Measurements from ENCODE around the gene FERMT2.
A peak's percentile ranks its signal among the peaks of the same experiment; 100 is the strongest.
"Not testable (repeated sequence)": the region's sequence is repeated elsewhere in the genome, so short reads cannot be mapped to it uniquely, and the experiment has no call there.

Gene FERMT2

DNA sequence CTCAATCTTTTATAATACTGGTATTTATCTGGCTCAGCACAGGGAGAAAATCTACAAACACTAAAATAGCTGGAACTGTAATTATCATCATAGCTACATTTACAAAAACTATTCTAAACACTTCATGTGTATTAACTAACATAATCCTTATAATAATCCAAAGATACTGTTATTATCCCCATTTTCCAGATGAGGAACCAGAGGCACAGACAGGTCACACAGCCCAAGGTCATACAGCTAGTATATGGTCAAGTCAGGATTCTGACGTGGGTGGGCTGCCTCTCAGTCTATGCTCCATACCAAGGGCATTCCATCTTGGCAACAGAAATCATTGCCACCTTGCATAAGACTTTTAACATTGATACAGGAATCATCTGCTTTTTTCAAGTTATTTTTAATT, 11.4 kb downstream of the FERMT2 start:
- no peak for DNase-seq

DNA sequence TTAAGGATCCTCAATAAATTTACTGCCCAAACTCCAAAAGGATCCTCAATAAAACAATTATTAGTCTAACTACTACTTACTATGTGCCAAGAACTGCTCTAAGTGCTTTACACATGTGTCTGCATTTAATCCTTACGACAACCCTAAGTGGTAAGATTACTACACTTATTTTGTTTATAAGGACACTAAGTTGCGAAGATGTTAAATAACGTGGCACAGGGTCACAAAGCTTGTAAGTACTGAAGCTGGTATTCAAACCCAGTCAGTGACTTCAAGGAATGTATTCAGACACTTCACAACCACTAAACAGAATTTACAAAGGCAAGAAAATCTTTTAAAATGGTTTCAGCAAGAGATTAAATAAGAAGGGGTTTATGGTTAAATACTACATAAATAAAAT, 13.0 kb downstream of the FERMT2 start:
- DNase-seq, result no peak

DNA sequence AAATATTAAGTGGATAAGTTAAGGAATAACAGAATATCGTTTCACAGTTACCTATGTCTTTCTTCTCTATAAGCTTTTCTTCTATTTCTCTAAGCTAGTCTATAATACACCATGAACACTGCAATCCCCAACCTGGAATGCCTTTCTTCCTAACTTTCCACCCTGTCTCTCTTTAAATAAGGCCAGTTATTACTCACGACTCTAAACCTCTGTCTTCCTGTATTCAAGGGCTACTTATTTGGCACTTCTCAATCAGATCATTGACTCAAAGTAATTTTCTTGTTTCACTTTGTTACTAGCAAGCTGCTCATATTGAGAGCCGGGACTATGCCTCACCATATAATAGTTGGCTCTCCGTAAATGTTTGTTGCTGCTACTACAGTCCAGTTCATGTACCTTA, 13.5 kb downstream of the FERMT2 start:
- DNase-seq, result no peak

DNA sequence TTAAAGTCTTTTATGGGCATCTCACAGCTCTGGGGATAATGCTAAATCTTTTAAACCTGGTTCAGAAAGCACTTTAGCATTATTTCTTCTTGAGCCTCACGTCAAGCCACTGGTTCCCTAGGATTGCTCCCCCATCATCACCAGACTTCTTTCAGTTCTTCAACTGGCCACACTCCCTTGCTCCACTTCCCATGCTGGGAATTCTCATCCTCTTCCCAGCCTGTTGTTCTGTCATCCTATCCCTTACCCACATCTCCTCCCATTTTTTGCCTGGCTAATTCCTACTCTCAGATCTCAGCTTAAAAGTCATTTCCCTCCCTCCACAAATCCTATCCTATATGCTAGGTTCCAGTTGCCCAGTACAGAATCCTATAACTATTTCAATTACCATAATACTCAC, 14.4 kb downstream of the FERMT2 start:
- DNase-seq, result no peak

DNA sequence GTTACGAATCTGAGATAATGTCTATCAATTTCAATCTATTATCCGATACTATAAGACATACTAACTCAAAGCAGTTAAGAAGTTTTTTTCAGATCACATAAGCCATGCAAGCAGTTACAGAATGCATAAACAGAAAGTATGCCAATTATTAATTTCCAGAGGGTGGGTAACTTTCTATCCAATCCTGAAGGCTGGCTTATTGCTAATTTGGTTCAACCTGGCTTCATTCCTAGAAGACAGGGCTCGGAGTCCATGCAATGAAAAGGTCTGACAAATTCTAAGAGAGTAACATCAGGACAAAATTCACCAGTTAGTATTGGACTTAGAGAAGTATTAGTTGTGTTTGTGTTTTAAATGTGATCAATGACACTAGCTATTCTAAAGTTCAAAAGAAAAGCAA, 15.0 kb downstream of the FERMT2 start:
- DNase-seq, result no peak

DNA sequence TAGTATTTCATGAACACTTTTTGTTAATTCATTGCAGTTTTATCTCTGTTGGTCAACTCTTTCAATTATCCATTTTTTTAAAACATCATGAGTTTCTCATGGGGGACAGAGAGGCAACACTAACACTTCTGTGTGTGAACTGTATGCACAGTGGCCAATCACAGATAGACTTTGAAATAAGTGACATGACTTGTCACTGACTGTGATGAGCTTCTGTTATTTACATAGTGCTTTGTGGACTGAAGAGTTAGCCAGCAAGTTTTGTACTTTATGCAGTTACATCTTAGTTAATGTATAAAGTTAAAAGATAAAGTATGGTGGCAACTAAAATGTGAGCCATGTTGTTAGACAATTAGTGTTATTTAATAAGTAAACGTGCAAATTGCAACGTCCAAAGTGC, 16.1 kb downstream of the FERMT2 start:
- DNase-seq, result no peak

DNA sequence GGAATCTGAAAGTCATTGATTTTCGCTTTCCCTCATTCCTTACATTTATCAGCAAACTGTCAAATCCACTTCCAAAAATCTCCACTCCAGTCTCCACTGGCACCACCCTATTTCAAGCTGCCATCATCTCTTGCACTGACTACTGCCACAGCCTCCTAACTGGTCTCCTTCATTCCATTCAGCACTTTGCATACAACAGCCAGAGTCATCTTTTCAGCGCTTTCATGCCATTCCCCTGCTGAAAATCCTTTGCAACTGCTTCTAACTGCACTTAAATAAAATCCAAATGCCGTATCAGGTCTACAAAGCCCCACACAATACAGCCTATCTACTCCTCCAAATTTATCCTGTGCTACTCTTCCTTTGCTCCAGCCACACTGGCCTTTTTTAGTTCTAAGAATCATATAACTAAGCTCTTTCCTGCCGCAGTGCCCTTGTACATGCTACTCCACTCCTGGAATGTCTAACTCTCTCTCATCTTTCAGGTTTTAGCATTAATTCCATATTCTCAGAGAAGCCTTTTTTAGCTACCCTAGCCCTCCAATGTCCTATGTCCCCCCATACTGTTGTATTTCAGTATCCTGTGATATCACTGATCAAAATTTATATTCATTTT, 21.6 kb downstream of the FERMT2 start:
- no peak for DNase-seq

DNA sequence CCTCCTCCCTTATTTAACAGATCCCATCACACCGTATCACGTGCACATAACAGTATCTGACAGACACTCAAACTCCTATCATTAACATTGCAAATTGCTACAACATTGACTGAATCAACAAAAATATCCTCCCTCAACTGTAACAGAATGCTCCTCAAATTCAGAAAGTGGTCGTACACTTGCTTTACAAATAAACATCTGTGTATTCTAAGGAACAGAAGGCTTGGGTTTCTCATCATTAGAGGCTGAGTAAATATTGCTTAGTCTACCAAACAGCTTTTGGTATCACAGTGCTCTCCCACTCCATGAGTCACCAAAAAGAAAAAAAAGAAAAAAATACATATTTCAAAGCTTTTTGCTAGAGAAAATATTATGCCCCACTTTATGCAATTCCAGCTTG, 23.9 kb downstream of the FERMT2 start:
- no peak for DNase-seq

DNA sequence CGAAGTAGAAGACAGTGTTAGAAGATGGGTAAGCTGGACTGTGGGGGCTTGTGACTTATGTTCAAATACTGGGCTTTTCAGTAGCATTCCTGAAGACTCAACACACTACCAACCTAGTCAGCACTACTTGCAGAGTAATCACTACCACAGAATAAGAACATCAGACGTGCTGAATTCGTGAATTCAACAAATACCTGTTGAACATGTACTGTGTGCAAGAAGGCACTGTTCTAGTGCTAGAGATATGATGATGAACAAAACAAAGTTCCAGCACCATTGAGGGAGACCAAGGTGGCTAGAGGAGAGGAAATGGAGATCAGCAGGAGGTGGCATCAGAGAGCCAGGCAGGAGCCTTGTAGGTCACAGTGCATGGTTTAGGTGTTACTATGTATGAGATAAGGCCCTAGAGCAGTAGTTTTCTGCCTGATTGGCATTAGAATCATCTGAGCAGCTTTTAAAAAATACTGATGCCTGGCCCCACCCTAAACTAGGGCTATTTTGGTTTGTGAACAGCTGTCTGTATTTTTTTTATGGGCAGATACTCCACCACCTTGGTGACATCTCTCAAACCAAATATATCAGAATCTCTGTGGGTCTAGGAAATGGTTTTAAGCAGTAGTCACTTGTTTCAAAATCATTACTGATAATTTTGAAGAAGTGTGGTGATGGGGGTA, 26.8 kb downstream of the FERMT2 start:
- peak in 2 of 5 experiments; percentile 21 to 31 for DNase-seq

DNA sequence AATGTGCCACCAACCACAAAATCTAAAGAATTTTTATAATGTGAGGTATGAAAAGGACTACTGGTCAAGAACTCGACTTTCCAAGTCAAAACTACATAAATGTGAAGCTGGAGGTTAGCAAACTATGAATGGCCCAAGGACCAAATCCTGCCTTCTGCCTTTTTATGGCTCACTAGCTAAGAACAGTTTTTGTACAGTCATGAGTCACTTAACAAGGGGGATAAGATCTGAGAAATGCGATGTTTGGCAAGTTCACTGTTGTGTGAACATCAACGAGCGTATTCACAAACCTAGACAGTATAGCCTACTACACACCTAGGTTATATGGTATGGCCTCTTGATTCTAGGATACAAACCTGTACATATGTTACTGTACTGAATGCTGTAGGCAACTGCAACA, 28.2 kb downstream of the FERMT2 start:
- no peak for DNase-seq

DNA sequence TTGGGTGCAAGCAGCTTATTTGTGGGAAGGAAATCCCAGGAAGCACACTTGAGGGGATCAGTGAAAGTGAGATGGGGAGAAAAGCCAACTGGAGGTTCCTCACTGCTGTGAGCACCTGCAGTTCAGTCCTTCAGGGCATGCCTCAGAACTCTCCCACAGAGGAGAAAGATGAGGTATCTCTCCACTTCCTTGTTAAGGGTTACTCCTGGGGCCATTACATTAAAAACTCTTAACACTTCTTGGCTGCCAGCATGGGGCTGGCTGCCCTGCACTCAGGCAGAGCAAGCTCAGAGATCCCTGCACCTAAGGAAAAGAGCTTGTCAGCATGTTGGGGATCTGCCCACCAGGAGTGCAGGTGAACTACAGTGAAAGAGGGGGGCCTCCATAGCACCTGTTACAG, 28.8 kb downstream of the FERMT2 start:
- DNase-seq, result no peak

DNA sequence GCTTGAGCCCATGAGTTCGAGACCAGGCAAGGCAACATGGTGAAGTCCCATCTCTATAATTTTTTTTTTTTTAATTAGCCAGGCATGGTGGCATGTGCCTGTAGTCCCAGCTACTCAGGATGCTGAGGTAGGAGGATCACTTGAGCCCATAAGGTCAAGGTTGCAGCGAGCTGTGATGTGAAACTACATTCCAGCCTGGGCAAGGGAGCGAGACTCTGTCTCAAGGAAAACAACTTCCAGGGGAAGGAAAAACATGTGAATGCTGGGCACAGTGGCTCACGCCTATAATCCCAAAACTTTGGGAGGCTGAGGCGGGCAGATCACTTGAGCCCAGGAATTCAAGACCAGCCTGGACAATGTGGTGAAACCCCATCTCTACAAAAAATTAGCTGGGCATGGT, 30.4 kb downstream of the FERMT2 start:
- not testable (repeated sequence) for DNase-seq

DNA sequence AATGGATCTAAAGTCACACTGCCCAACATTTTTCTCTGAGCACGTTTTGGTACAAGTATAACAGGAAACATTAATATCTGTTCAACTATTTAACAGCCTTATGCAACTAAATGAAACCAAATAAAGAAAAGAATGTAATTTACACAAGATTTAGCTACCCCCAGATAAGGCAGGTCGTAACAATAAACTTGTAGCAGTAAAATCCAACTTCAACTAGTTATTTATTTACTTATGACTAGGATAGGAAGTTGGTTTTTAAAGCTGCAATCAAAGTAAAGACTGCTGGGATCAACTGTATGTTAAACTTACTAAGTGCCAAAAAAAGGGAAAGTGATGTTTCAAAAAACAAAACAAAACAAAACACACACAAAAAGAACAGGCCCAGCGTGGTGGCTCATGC, 30.9 kb downstream of the FERMT2 start:
- DNase-seq, result no peak

DNA sequence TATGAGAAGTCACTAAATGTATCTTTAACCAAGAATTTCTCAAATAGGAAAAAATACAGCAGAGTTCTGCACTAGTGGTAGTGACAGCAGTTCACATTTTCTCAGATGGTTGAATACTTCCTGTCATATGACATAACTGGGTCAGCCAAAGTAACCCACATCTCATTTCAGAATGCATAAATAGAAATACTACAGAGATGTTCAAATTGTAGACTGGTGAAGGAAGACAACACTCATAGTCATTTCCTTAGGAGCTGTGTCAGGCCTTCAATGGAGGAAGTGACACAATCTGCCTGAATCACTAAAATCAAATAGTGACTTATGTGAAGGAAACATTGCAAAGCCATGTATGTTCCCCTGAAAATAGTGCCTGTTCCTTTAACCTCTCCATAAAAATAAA, 32.4 kb downstream of the FERMT2 start:
- peak in 2 of 5 experiments; percentile 76 to 84 for DNase-seq

DNA sequence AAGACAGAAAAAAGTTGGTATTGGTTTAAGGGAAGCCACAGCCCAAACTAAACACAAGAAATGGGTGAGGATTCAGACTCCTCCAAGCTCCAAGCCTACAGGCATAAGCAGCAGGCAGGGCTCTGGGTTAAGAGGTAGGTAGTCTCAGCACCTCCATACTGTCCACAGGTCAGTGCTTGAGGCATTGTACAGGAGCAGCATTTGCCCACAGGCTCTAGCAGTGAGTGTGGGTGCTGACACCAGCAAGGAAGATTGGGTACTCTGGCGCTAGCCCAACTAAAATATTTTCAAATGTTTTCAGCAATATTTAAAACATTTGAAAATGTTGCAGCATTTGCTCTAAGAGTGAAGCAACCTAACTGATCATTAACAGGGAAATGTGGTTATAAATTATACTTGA, 33.1 kb downstream of the FERMT2 start:
- DNase-seq, result no peak

DNA sequence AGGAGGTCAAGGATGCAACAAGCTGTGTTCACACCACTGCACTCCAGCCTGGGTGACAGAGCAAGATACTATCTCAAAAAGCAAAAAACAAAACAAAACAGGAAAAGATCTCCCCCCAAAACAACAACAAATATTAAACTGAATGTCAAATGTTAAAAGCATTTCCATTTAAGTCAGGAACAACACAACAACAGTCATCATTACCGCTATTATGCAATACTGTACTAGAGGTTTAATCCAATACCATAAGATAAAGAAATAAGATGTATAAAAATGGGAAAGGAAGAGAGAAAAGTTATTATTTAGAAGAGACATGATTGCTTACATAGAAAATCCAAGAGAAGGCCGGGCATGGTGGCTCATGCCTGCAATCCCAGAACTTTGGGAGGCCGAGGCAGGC, 36.6 kb downstream of the FERMT2 start:
- no peak for DNase-seq

DNA sequence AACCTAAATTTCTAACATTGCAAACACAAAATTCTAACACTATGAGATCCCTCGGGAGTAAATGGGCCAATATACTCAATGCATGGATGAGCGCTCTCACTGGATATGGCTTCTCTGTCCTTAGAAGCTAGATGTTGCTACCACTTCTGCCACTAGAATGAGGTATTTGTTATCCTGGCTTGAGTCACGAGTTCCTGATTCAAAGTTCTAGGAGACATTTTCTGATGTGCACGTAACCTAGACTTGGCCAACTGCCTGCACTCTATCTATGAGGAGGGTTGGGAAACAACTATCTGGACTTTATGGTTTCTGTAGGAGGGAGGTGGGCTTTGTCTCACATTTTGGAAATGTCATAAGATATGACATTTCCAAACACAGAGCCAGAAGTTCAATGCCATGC, 37.6 kb downstream of the FERMT2 start:
- no peak for DNase-seq

DNA sequence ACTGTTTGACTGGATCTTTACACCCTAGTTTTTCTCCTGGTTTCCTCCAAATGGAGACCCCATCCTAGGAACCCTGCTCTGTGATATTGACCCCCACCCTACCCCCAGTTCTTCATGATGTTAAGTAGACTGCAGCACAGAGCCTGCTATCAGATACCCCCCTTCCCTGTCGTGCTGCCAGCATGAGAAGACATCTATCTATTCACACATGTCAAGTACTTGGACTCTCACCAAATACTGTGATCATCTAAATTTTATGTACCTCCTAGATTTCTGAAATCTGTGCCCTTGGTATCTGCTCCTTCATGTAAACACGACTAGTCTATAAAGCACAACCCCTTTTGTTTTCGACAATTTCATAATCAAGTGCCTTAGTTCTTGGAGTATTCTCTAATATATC, 38.9 kb downstream of the FERMT2 start:
- DNase-seq, result no peak

DNA sequence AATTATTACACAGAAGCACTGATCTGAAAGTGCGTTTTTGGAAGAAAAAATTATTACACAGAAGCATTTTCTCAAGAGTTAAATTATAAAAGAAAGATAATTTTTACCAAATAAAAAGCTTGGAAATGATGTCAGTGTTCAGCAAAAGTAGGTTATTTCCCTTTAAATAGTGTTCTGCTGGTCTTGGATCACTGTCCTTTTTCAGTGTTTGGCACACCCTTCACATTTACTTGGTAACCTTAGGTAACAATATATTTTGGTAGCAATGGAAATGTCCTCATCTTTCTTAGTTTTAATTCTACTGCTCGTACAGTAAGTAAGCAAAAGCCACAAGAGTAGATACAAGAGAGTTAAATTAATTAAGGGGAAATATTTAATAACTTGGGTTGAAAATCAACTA, 40.3 kb downstream of the FERMT2 start:
- no peak for DNase-seq

DNA sequence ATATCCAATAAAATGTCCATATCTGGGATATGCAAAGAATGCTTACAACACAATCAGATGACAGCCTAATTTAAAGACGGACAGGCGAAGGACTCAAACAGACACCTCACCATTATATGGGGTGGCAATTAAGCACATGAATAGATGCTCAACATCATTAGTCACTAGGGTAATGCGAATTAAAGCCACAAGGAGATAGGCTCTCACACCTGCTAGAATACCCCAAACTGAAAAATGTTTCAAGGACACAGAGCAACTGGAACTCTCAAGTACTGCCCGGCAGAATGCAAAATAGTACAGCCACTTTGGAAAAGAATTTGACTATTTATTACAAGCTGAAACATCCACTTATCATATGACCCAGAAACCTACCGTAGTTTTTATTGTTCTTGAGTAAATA, 42.9 kb downstream of the FERMT2 start:
- DNase-seq, result no peak

DNA sequence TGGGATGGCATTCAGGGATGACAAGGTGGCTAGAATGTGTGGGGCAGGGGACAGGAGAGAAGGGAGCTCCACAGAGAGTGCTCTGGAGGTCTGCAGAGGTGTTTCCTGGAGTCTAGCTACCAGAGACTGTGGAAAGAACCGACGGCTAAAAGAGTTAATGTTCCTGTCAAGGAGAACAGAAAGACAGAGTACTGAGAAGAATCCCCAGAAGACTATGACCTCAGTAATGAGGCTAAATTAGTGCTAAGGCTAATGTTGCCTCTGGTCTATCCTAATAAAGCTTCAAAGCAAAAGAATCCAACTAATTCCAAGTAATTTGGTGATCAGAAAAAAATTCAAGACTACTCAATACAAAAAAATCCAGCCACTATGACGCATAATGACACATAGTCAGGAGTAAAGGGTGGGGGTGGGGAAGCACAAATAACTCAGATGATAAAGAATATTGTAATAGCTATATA, 44.7 kb downstream of the FERMT2 start:
- no peak for DNase-seq

DNA sequence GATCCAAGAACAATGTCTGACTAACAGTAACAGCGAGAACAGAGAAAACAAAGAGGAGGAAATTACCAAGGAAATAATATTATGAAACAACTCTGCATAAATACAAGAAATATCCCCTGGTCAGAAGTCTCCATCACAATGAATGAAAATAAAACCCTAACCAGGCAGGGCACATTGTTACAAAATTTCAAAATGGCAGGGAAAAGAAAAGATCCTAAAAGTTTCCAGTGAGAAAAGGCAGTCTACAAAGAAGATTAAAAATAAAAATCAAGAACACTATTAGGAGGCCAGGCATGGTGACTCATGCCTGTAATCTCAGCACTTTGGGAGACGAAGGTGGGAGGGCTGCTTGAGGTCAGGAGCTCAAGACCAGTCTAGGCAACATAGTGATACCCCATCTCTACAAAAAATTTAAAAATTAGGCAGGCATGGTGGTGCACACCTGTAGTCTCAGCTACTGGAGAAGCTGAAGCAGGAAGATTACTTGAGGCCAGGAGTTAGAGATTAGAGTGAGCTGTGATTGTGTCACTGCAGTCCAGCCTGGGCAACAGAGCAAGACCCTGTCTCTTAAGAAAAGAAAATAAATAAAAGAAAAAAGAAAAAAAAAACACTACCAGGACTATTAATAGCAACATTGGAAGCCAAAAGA, 47.8 kb downstream of the FERMT2 start:
- DNase-seq, result no peak

DNA sequence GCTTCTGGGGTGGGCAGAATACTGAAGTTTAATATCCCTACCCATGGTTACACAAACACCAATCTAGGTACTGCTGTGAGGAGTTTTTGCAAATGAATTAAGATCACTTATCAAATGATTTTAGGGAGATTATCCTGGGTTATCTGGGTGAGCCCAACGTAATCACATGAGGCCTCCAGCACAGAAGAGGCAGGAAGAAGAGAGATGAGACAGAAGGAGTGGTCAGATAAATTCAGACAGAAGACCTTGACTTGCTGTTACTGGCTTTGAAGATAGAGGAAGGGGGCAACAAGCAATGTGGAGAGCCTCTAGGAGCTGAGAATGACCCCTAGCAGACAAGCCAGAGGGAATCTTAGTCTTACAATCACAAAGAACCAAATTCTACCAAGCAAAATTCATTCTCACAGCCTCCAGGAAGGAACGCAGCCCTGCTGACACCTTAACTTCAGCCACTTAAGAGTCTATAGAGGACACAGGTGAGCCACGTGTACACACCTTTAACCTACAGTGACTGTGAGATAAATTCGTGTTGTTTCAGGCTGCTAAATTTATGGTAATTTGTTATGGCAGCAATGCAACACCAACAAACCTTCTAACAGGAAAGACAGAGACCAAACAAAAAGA, 49.4 kb downstream of the FERMT2 start:
- no peak for DNase-seq

DNA sequence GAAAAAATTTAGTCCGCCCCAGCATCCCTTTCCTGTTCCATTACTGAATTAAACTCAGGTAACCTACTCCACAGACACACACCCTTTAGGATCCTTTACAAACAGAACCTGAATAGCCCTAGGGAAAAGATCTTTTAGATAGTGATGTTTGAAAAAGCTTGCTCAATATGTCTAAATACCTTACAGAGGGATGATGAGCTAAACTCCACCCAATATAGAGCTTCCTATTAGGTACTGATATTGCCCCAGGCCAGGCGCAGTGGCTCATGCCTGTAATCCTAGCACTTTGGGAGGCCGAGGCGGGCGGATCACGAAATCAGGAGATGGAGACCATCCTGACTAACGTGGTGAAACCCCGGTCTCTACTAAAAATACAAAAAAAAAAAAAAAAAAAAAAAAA, 50.1 kb downstream of the FERMT2 start:
- no peak for DNase-seq
